H54 (cell line): ENCODE results near the gene CCPG1.
"Not testable (repeated sequence)": the region's sequence is repeated elsewhere in the genome, so short reads cannot be mapped to it uniquely, and the experiment has no call there.

Experiments
- DNase-seq: peaks from one replicate; pipeline ENCODE4 v3.0.0; 2011; ENCODE audit warnings: low spot score, mixed read lengths; ENCODE audit not compliant: insufficient read length
- FAIRE-seq: peaks from 3 replicates; lab custom pipeline; 2011; peaks lifted over from hg19 to GRCh38; lab: Jason Lieb, UNC
- POLR2A ChIP-seq: IDR thresholded peaks from 2 replicates; pipeline ENCODE4 v1.6.1; 2011; ENCODE audit warnings: low read depth, mild to moderate bottlenecking, low read length

CCPG1 gene

GRCh38 chr15:55402707-55403106, 5.5 kb downstream of the CCPG1 start:
- DNase-seq (no peak), FAIRE-seq (no peak)

GRCh38 chr15:55401786-55402246, 6.3 kb downstream of the CCPG1 start:
- FAIRE-seq (no peak), DNase-seq (no peak)
- TF ChIP-seq POLR2A: no peak

More at GRCh38 chr15:55402707-55403106, 5.5 kb downstream of the CCPG1 start:
- TF ChIP-seq POLR2A: no peak

DNA sequence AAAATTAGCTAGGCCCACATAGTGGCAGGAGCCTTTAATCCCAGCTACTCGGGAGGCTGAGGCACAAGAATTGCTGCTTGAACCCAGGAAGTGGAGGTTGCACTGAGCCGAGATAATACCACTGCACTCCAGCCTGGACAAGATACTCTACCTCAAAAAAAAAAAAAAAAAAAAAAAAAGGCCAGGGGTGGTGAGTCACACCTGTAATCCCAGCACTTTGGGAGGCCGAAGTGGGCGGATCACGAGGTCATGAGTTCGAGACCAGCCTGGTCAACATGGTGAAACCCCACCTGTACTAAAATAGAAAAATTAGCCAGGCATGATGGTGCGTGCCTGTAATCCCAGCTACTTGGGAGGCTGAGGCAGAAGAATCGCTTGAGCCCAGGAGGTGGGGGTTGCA, 8.1 kb downstream of the CCPG1 start:
- not testable (repeated sequence) for DNase-seq, FAIRE-seq

DNA sequence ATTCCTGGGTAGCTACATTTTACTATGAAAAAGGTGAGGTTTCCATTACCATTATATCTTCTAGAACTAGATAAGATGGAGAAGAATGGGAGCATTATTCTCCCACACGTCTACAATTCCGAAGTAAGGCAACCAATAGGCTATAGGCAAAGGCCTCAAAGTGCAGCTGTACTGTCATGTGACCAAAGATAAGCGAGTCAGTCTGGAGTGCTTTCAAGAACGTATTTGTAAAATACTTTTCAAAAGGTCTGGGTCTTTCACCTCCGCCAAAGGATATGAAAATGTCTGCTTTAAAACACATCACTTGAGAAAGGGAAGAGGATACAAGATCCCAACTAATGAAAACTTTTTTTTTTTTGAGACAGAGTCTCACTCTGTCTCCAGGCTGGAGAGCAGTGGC, 9.9 kb downstream of the CCPG1 start:
- TF ChIP-seq POLR2A: no peak
- no peak for DNase-seq
- no peak for FAIRE-seq

- no peak for FAIRE-seq
- no peak for TF ChIP-seq POLR2A
- no peak for DNase-seq
Observed at GRCh38 chr15:55394694-55395093, 13.5 kb downstream of the CCPG1 start.

GRCh38 chr15:55389264-55389607, 18.9 kb downstream of the CCPG1 start:
- TF ChIP-seq POLR2A: no peak
- DNase-seq (no peak), FAIRE-seq (no peak)

DNA sequence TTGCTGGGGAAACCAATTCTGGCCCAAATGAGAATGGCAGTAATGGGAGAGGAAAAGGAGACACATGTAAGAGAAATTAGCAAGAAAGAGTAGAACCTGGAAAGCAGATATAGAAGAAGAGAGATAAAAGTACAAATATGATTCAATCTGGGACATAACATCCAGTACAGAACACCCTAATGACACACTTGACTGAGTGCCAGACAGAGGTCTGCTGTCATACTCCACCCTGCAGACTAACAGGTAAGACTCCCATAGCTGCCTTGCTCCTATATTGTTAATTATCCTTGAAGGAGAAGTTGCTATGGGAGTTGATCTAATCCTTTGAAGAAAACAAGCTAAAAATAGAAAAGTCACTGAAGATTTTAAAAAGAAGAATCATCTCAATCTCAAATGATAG, 21.1 kb downstream of the CCPG1 start:
- no peak for DNase-seq
- no peak for FAIRE-seq
- no peak for TF ChIP-seq POLR2A

- DNase-seq (no peak), FAIRE-seq (no peak)
- no peak for TF ChIP-seq POLR2A
Observed at GRCh38 chr15:55383687-55384086, 24.5 kb downstream of the CCPG1 start.

DNA sequence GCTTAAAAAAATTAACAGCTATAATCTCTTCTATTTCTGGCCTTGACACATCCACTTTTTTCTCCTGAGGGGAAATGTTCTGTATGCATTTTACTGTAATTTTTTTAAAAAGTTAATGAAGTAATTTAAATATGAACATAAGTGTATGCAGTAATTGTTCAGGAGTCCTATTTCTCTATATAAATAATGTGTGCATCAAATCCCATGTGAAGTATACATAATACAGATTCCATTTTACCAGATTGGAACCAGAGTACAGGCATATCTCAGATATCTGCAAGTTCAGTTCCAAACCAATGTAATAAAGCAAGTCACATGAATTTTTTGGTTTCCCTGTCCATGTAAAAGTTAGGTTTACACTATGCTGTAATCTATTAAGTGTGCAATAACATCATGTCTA, 26.6 kb downstream of the CCPG1 start:
- DNase-seq: no peak
- no peak for FAIRE-seq
- no peak for TF ChIP-seq POLR2A

DNA sequence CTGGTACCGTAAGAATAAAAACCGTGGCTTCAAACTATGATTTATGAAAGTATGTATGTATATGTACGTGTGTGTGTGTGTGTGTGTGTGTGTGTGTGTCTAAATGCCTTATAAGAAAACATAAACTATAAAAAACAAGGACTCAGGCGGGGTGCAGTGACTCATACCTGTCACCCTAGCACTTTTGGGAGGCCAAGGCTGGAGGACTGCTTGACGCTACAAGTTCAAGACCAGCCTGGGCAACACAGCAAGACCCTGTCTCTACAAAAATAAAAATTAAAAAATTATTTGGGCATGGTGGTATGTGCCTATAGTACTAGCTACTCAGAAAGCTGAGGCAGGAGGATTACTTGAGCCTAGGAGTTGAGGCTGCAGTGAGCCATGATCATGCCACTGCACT, 29.1 kb downstream of the CCPG1 start:
- no peak for FAIRE-seq
- no peak for DNase-seq
- TF ChIP-seq POLR2A: no peak

- no peak for DNase-seq
- no peak for FAIRE-seq
- TF ChIP-seq POLR2A: no peak
Observed at GRCh38 chr15:55372701-55373440, 35.3 kb downstream of the CCPG1 start.

- DNase-seq: no peak
- no peak for TF ChIP-seq POLR2A
- no peak for FAIRE-seq
Observed at GRCh38 chr15:55366981-55367380, 41.2 kb downstream of the CCPG1 start.

- no peak for DNase-seq
- no peak for FAIRE-seq
- TF ChIP-seq POLR2A: no peak
Observed at GRCh38 chr15:55362641-55363040, 45.5 kb downstream of the CCPG1 start.

- no peak for TF ChIP-seq POLR2A
- no peak for DNase-seq
- FAIRE-seq: no peak
Observed at GRCh38 chr15:55361048-55361447, 47.1 kb downstream of the CCPG1 start.

- DNase-seq (no peak), FAIRE-seq (no peak)
- no peak for TF ChIP-seq POLR2A
Observed at GRCh38 chr15:55360256-55360655, 47.9 kb downstream of the CCPG1 start.
